Mammary epithelial cell (primary cell): Measurements from ENCODE around the gene POLR2J3.
"Not testable (repeated sequence)": the region's sequence is repeated elsewhere in the genome, so short reads cannot be mapped to it uniquely, and the experiment has no call there.

Experiments
- CTCF ChIP-seq, 2 donors: IDR thresholded peaks in 1 of 2; conservative IDR thresholded peaks in 1 of 2; 2 replicates each; pipeline ENCODE4 v1.5.1; 2011 to 2012; ENCODE audit warnings: inconsistent platforms in 2 of 2, low read length in 2 of 2, mild to moderate bottlenecking in 2 of 2, control low read depth in 1 of 2, low read depth in 1 of 2; ENCODE audit not compliant: insufficient read depth in 1 of 2; ENCODE audit errors: extremely low read depth in 1 of 2
- EZH2 ChIP-seq: IDR thresholded peaks from 2 replicates; pipeline ENCODE4 v1.6.1; 2012; ENCODE audit warnings: low read length, inconsistent platforms, borderline replicate concordance

- TF ChIP-seq CTCF (conservative IDR thresholded peaks at IDR 0.05 in 1 of 2, IDR thresholded peaks at IDR 0.05 in 1 of 2; ENCODE audit: extremely low read depth in 1 of 2, insufficient read depth in 1 of 2, low read depth in 1 of 2, low read length in 2 of 2); EZH2: not testable (repeated sequence)
These were observed 27.1 kb downstream of the POLR2J3 start for GRCh38 chr7:102545288-102545687.
